Vagina (tissue), 2 donors: ENCODE data around the gene IL25. TPM values are rescaled to one million over a fixed set of nuclear protein-coding genes. Genes with fewer than 3 reads are reported as not detected.
"Not testable (repeated sequence)": the region's sequence is repeated elsewhere in the genome, so short reads cannot be mapped to it uniquely, and the experiment has no call there.

ENCODE experiments used
- DNase-seq, 2 donors: peaks; one replicate each; pipeline ENCODE4 v3.0.0-alpha.2; 2017; ENCODE audit errors: extremely low spot score in 2 of 2
- H3K27ac ChIP-seq: fragments of 200-600 bp; sonication (generic); one replicate; pipeline ENCODE4 v1.5.1; 2019
- H3K27me3 ChIP-seq: fragments of 200-600 bp; sonication (generic); one replicate; pipeline ENCODE4 v1.5.1; 2019
- H3K36me3 ChIP-seq, 2 donors: fragments of 200-600 bp; sonication (generic); one replicate each; pipeline ENCODE4 v1.5.1; 2017 to 2019
- H3K4me1 ChIP-seq: fragments of 200-600 bp; sonication (generic); one replicate; pipeline ENCODE4 v1.5.1; 2019
- H3K4me3 ChIP-seq, 2 donors: fragments of 200-600 bp; sonication (generic); 1 replicate in 1 of 2; 2 replicates in 1 of 2; pipeline ENCODE4 v1.5.1; 2016 to 2019
- H3K9me3 ChIP-seq: fragments of 200-600 bp; sonication (generic); one replicate; pipeline ENCODE4 v1.5.1; 2019
- CTCF ChIP-seq, 3 experiments: fragments of 450-650 bp in 2 of 3; fragments of 200-600 bp in 1 of 3; sonication (generic) in 1 of 3; IDR thresholded peaks; one replicate each; pipeline ENCODE4 v1.5.1; 2017 to 2019; ENCODE audit warnings: antibody characterized with exemption in 3 of 3, mild to moderate bottlenecking in 2 of 3, moderate library complexity in 2 of 3
- POLR2A ChIP-seq, 2 donors: fragments of 450-650 bp; IDR thresholded peaks; one replicate each; pipeline ENCODE4 v1.6.1; 2017; ENCODE audit warnings: antibody characterized with exemption in 2 of 2, mild to moderate bottlenecking in 2 of 2, moderate library complexity in 2 of 2
- POLR2AphosphoS5 ChIP-seq, 2 donors: sonication (generic); formaldehyde crosslinking; IDR thresholded peaks; one replicate each; pipeline ENCODE4 v1.9.0; 2017; ENCODE audit warnings: antibody characterized with exemption in 2 of 2, mild to moderate bottlenecking in 2 of 2, low read depth in 1 of 2; ENCODE audit not compliant: insufficient read depth in 1 of 2
- intact Hi-C: fragments of 100-400 bp; cut with DNase I; formaldehyde crosslinking; loops from one replicate; pipeline ENCODE4 v1.15.1; 2023
- total RNA-seq: library from RNA; depleted of rRNA; stranded (reverse); fragments of >200 nt; gene quantifications from one replicate; pipeline ENCODE4 v1.2.3, GENCODE V29; 2016

The IL25 gene
- total RNA-seq, 1 donor from 2014 or later = not detected

GRCh38 chr14:23398348-23398747 is 25.7 kb downstream of the IL25 start:
- intact Hi-C loops = no loop called here
- no peak for TF ChIP-seq POLR2AphosphoS5 (IDR thresholded peaks at IDR 0.05; ENCODE audit: insufficient read depth in 1 of 2, low read depth in 1 of 2)
- TF ChIP-seq POLR2A (IDR thresholded peaks at IDR 0.05) = no peak
- no peak for TF ChIP-seq CTCF (IDR thresholded peaks at IDR 0.05)
- DNase-seq = no peak

GRCh38 chr14:23399136-23399535 is 26.5 kb downstream of the IL25 start:
- Histone ChIP-seq H3K4me3 (no peak overlapping the region), H3K27ac (no peak overlapping the region), H3K36me3 (no peaks in the 10 kb centered on the region), H3K4me1 (no peaks in the 10 kb centered on the region), H3K9me3 (no peaks in the 10 kb centered on the region), H3K27me3 (no peaks in the 10 kb centered on the region)
- intact Hi-C loops = no loop called here
- DNase-seq = no peak
- TF ChIP-seq POLR2A (IDR thresholded peaks at IDR 0.05) = no peak
- TF ChIP-seq CTCF (IDR thresholded peaks at IDR 0.05) = no peak
- no peak for TF ChIP-seq POLR2AphosphoS5 (IDR thresholded peaks at IDR 0.05; ENCODE audit: insufficient read depth in 1 of 2, low read depth in 1 of 2)

More at GRCh38 chr14:23398348-23398747, 25.7 kb downstream of the IL25 start:
- no peaks in the 10 kb centered on the region for H3K9me3 ChIP-seq
- H3K27ac ChIP-seq = no peak overlapping the region
- no peak overlapping the region for H3K4me3 ChIP-seq
- no peaks in the 10 kb centered on the region for H3K4me1 ChIP-seq
- no peaks in the 10 kb centered on the region for H3K36me3 ChIP-seq
- H3K27me3 ChIP-seq = no peaks in the 10 kb centered on the region

- intact Hi-C loops = no loop called here
- Histone ChIP-seq H3K27me3 (no peaks in the 10 kb centered on the region), H3K4me1 (no peaks in the 10 kb centered on the region), H3K27ac (no peak overlapping the region), H3K4me3 (no peak overlapping the region), H3K9me3 (no peaks in the 10 kb centered on the region), H3K36me3 (no peaks in the 10 kb centered on the region)
- DNase-seq = no peak
- TF ChIP-seq POLR2AphosphoS5 (IDR thresholded peaks at IDR 0.05; ENCODE audit: insufficient read depth in 1 of 2, low read depth in 1 of 2) = no peak
- TF ChIP-seq CTCF (IDR thresholded peaks at IDR 0.05) = no peak
- no peak for TF ChIP-seq POLR2A (IDR thresholded peaks at IDR 0.05)
Measured at GRCh38 chr14:23399591-23399990, 27.0 kb downstream of the IL25 start.

GRCh38 chr14:23400496-23401149 is 28.0 kb downstream of the IL25 start:
- H3K36me3 ChIP-seq, H3K4me3 ChIP-seq, H3K9me3 ChIP-seq, intact Hi-C loops, H3K27ac ChIP-seq, DNase-seq, H3K4me1 ChIP-seq, H3K27me3 ChIP-seq: not testable (repeated sequence)

GRCh38 chr14:23401291-23401690 is 28.7 kb downstream of the IL25 start:
- Histone ChIP-seq H3K27ac (no peak overlapping the region), H3K4me1 (no peaks in the 10 kb centered on the region), H3K4me3 (no peak overlapping the region), H3K9me3 (no peaks in the 10 kb centered on the region), H3K27me3 (no peaks in the 10 kb centered on the region), H3K36me3 (no peaks in the 10 kb centered on the region)
- DNase-seq = no peak
- intact Hi-C loops = no loop called here
- TF ChIP-seq CTCF (IDR thresholded peaks at IDR 0.05) (no peak), POLR2A (IDR thresholded peaks at IDR 0.05) (no peak), POLR2AphosphoS5 (IDR thresholded peaks at IDR 0.05; ENCODE audit: insufficient read depth in 1 of 2, low read depth in 1 of 2) (no peak)
